Measurements from ENCODE around the gene FDX2.
A peak's percentile ranks its signal among the peaks of the same experiment; 100 is the strongest.

Gene FDX2

GRCh38 chr19:10306327-10306726 lies 9.5 kb downstream of the FDX2 start:
- no peak for DNase-seq

GRCh38 chr19:10305139-10305806 lies 10.5 kb downstream of the FDX2 start:
- DNase-seq = peak in 43 of 56 donors; percentile 2 to 72 (median 36)

GRCh38 chr19:10299545-10300458 lies 16.0 kb downstream of the FDX2 start:
- DNase-seq = peak in 21 of 56 donors; percentile 7 to 58 (median 25)

- no peak for DNase-seq
Measured at GRCh38 chr19:10295847-10296591, 19.8 kb downstream of the FDX2 start.

GRCh38 chr19:10295305-10295846 lies 20.4 kb downstream of the FDX2 start:
- peak in 1 of 56 donors; percentile 4 for DNase-seq

- no peak for DNase-seq
Measured at GRCh38 chr19:10294368-10294697, 21.5 kb downstream of the FDX2 start.

GRCh38 chr19:10293637-10294367 lies 22.0 kb downstream of the FDX2 start:
- DNase-seq = no peak

- no peak for DNase-seq
Measured at GRCh38 chr19:10292789-10293636, 22.8 kb downstream of the FDX2 start.

GRCh38 chr19:10292206-10292788 lies 23.5 kb downstream of the FDX2 start:
- DNase-seq = peak in 34 of 56 donors; percentile 9 to 68 (median 31)

GRCh38 chr19:10291554-10292205 lies 24.1 kb downstream of the FDX2 start:
- DNase-seq = no peak

GRCh38 chr19:10290876-10291553 lies 24.8 kb downstream of the FDX2 start:
- peak in 21 of 56 donors; percentile 4 to 46 (median 24) for DNase-seq

- peak in 2 of 56 donors; percentile 4 to 28 for DNase-seq
Measured at GRCh38 chr19:10290357-10290875, 25.4 kb downstream of the FDX2 start.

- peak in 26 of 56 donors; percentile 5 to 71 (median 38) for DNase-seq
Measured at GRCh38 chr19:10289836-10290356, 25.9 kb downstream of the FDX2 start, which contains the start of gene ICAM5. Gene ICAM5, plus strand, starts transcription at chr19:10289952. Its CDS starts 92 bp downstream, at chr19:10290044.

GRCh38 chr19:10289167-10289835 lies 26.5 kb downstream of the FDX2 start:
- DNase-seq = peak in 28 of 56 donors; percentile 14 to 81 (median 37)

GRCh38 chr19:10288662-10289166 lies 27.1 kb downstream of the FDX2 start:
- peak in 11 of 56 donors; percentile 6 to 59 (median 28) for DNase-seq
